ENCODE data around the gene TMEM170A.

TMEM170A gene

DNA sequence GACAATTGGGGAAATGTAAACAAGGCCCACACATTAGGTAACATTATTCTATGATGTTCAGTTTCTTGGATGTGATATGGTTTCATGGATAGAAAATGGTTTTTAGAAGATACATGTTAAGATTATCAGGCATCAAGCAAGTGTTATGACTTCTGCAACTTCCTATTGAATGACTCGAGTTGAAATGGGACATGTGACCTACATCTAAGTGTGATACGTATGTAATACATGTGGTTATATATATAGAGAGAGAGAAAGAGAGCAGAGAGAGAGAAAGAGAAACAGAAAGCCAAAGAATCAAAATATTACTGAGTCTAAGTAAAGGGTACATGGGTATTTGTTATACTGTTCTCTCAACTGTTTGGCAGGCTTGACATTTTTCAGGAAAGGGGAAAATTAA lies 1.7 kb downstream of the TMEM170A start:
- Histone ChIP-seq H3K9ac (ENCODE audit: low read length) (peak overlapping the region; percentile 78), H3K9me2 (replicated peaks; ENCODE audit: insufficient read depth, low read length) (no peaks in the 10 kb centered on the region), H3F3A (ENCODE audit: insufficient read depth) (0 out of 2 replicates have a peak, but pooled peaks cover 3% of the 10 kb centered on the region), H3K27ac (ENCODE audit: low read depth, low read length) (no peak overlapping the region), H3K4me2 (ENCODE audit: low read depth, low read length, poor library complexity, severe bottlenecking) (peak overlapping the region; percentile 82), H2AFZ (ENCODE audit: low read depth, low read length, severe bottlenecking) (no peak overlapping the region), H4K20me1 (ENCODE audit: low read depth, low read length) (no peaks in the 10 kb centered on the region; the same call in 1 of the 2 replicates), H3K9me3 (ENCODE audit: insufficient read depth, low read length) (no peaks in the 10 kb centered on the region), H3K4me3 (ENCODE audit: insufficient read depth, low read length, poor library complexity, severe bottlenecking) (no peak overlapping the region), H3K79me2 (ENCODE audit: insufficient read depth, low read length) (peaks cover 60% of the 10 kb centered on the region), H3K27me3 (ENCODE audit: low read length) (no peaks in the 10 kb centered on the region), H3K36me3 (ENCODE audit: low read length) (no peaks in the 10 kb centered on the region)
- TF ChIP-seq EZH2phosphoT487 (conservative IDR thresholded peaks at IDR 0.05; ENCODE audit: low read length), result no peak
- TF ChIP-seq, protein P1, sequence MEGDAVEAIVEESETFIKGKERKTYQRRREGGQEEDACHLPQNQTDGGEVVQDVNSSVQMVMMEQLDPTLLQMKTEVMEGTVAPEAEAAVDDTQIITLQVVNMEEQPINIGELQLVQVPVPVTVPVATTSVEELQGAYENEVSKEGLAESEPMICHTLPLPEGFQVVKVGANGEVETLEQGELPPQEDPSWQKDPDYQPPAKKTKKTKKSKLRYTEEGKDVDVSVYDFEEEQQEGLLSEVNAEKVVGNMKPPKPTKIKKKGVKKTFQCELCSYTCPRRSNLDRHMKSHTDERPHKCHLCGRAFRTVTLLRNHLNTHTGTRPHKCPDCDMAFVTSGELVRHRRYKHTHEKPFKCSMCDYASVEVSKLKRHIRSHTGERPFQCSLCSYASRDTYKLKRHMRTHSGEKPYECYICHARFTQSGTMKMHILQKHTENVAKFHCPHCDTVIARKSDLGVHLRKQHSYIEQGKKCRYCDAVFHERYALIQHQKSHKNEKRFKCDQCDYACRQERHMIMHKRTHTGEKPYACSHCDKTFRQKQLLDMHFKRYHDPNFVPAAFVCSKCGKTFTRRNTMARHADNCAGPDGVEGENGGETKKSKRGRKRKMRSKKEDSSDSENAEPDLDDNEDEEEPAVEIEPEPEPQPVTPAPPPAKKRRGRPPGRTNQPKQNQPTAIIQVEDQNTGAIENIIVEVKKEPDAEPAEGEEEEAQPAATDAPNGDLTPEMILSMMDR (IDR thresholded peaks at IDR 0.05; ENCODE audit: insufficient read depth, low read length, poor library complexity, severe bottlenecking), result no peak

DNA sequence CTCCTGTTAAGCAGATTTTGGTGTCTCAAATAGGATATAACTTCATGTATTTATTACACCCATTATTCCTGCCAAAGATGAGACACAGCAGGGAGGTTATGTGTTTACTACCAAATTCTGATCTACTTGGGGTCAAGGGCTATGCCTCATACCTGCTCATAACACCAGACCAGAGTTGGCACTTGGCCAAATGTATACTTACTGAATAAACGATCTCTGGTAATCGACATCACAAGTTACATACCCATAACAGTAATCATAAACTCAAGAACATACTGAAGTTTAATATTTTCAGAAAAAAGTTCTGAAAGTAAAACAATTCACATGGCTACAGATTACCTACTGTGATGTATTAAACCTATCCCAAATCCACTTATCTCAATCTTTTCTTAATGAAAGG lies 2.9 kb downstream of the TMEM170A start:
- H3K4me2 ChIP-seq (ENCODE audit: low read depth, low read length, poor library complexity, severe bottlenecking), result no peak overlapping the region
- H3K9me3 ChIP-seq (ENCODE audit: insufficient read depth, low read length), result no peaks in the 10 kb centered on the region
- H3K9me2 ChIP-seq (replicated peaks; ENCODE audit: insufficient read depth, low read length), result no peaks in the 10 kb centered on the region
- H3K36me3 ChIP-seq (ENCODE audit: low read length), result no peaks in the 10 kb centered on the region
- H3K9ac ChIP-seq (ENCODE audit: low read length), result no peak overlapping the region
- no peak for TF ChIP-seq EZH2phosphoT487 (conservative IDR thresholded peaks at IDR 0.05; ENCODE audit: low read length)
- TF ChIP-seq, protein P1 (IDR thresholded peaks at IDR 0.05; ENCODE audit: insufficient read depth, low read length, poor library complexity, severe bottlenecking), result no peak
- H3K4me3 ChIP-seq (ENCODE audit: insufficient read depth, low read length, poor library complexity, severe bottlenecking), result no peak overlapping the region
- no peak overlapping the region for H3K27ac ChIP-seq (ENCODE audit: low read depth, low read length)
- no peaks in the 10 kb centered on the region for H3K27me3 ChIP-seq (ENCODE audit: low read length)
- H4K20me1 ChIP-seq (ENCODE audit: low read depth, low read length), result no peaks in the 10 kb centered on the region; the same call in 1 of the 2 replicates
- no peak overlapping the region for H2AFZ ChIP-seq (ENCODE audit: low read depth, low read length, severe bottlenecking)
- 0 out of 2 replicates have a peak, but pooled peaks cover 3% of the 10 kb centered on the region for H3F3A ChIP-seq (ENCODE audit: insufficient read depth)
- H3K79me2 ChIP-seq (ENCODE audit: insufficient read depth, low read length), result peaks cover 72% of the 10 kb centered on the region

DNA sequence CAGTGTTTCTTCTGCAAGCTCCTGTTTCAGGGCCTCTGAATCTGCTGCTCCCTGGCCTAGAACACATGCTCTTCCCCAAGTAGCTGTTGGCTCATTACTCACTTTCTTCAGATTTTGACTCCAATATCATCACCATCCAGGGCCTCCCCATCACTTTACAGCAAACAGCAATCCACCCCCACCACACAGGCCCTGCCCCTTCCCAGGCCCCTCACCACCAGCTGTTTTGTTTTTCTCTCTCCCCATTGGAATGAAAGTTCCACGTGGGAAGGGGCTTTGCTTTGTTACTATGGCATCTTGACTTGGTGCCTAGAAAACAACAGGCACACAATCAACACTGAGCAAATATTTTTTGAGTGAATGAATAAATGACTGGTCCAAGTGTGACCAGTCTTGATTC lies 4.0 kb downstream of the TMEM170A start:
- Histone ChIP-seq H3K9ac (ENCODE audit: low read length) (no peak overlapping the region), H3K36me3 (ENCODE audit: low read length) (no peaks in the 10 kb centered on the region), H3K27me3 (ENCODE audit: low read length) (no peaks in the 10 kb centered on the region), H3K9me3 (ENCODE audit: insufficient read depth, low read length) (no peaks in the 10 kb centered on the region), H3K9me2 (replicated peaks; ENCODE audit: insufficient read depth, low read length) (no peaks in the 10 kb centered on the region), H3K4me2 (ENCODE audit: low read depth, low read length, poor library complexity, severe bottlenecking) (no peak overlapping the region), H3F3A (ENCODE audit: insufficient read depth) (0 out of 2 replicates have a peak, but pooled peaks cover 3% of the 10 kb centered on the region), H3K79me2 (ENCODE audit: insufficient read depth, low read length) (peaks cover 83% of the 10 kb centered on the region), H2AFZ (ENCODE audit: low read depth, low read length, severe bottlenecking) (no peak overlapping the region), H3K27ac (ENCODE audit: low read depth, low read length) (no peak overlapping the region), H4K20me1 (ENCODE audit: low read depth, low read length) (no peaks in the 10 kb centered on the region; the same call in 1 of the 2 replicates), H3K4me3 (ENCODE audit: insufficient read depth, low read length, poor library complexity, severe bottlenecking) (no peak overlapping the region)
- no peak for TF ChIP-seq EZH2phosphoT487 (conservative IDR thresholded peaks at IDR 0.05; ENCODE audit: low read length)
- TF ChIP-seq, protein P1 (IDR thresholded peaks at IDR 0.05; ENCODE audit: insufficient read depth, low read length, poor library complexity, severe bottlenecking), result no peak
